Caco-2 (cell line): ENCODE results near the gene WDR33. TPM values are rescaled to one million over a fixed set of nuclear protein-coding genes. Genes with fewer than 3 reads are reported as not detected.

Experiments
- BruUV-seq: library from RNA; stranded (reverse); fragments of 400-500 nt; replicated peaks from 2 replicates; lab custom pipeline; 2021; lab: Mats Ljungman, UMichigan
- CTCF ChIA-PET: fragments of 300-600 bp; sonication (Branson Sonifier 250); formaldehyde crosslinking; loops from one replicate; lab custom pipeline; 2022; ENCODE audit warnings: antibody characterized with exemption; lab: Charles Lee
- POLR2A ChIA-PET: fragments of 300-600 bp; sonication (Branson Sonifier 250); formaldehyde crosslinking; loops from one replicate; lab custom pipeline; 2022; ENCODE audit warnings: antibody characterized with exemption; lab: Charles Lee
- DNase-seq, 2 experiments: peaks; one replicate each; pipeline versions ENCODE4 v3.0.0 to v3.0.0-alpha.2; 2020 to 2022
- H3K27me3 ChIP-seq: replicated peaks from 2 replicates; pipeline ENCODE4 v1.6.0; 2011; ENCODE audit warnings: low read length; ENCODE audit not compliant: control insufficient read depth, insufficient read depth
- H3K36me3 ChIP-seq: 2 replicates; pipeline ENCODE4 v1.5.1; 2011; ENCODE audit warnings: low read length; ENCODE audit not compliant: control insufficient read depth, insufficient read depth
- H3K4me1 ChIP-seq: fragments of 250-450 bp; sonication (Bioruptor Pico); 2 replicates; pipeline ENCODE4 v1.5.1; 2020; ENCODE audit warnings: mild to moderate bottlenecking
- H3K4me3 ChIP-seq: 2 replicates; pipeline ENCODE4 v1.5.1; 2011; ENCODE audit warnings: low read depth, mild to moderate bottlenecking, control low read depth, low read length
- H3K9me3 ChIP-seq: fragments of 250-450 bp; sonication (Bioruptor Pico); 2 replicates; pipeline ENCODE4 v1.5.1; 2020; ENCODE audit warnings: mild to moderate bottlenecking, moderate library complexity
- H3K27ac Mint-ChIP-seq: one replicate; pipeline ENCODE4 v1.8.0; 2022; ENCODE audit warnings: mixed read lengths; ENCODE audit not compliant: unreplicated experiment
- H3K27me3 Mint-ChIP-seq: one replicate; pipeline ENCODE4 v1.8.0; 2022; ENCODE audit warnings: mixed read lengths; ENCODE audit not compliant: insufficient read depth, unreplicated experiment
- H3K36me3 Mint-ChIP-seq: one replicate; pipeline ENCODE4 v1.8.0; 2022; ENCODE audit warnings: mild to moderate bottlenecking, mixed read lengths; ENCODE audit not compliant: insufficient read depth, unreplicated experiment
- H3K4me1 Mint-ChIP-seq: one replicate; pipeline ENCODE4 v1.8.0; 2022; ENCODE audit warnings: low read depth, mixed read lengths; ENCODE audit not compliant: unreplicated experiment
- H3K4me3 Mint-ChIP-seq: one replicate; pipeline ENCODE4 v1.8.0; 2022; ENCODE audit warnings: mild to moderate bottlenecking, moderate library complexity, mixed read lengths; ENCODE audit not compliant: unreplicated experiment
- H3K9me3 Mint-ChIP-seq: one replicate; pipeline ENCODE4 v1.8.0; 2022; ENCODE audit warnings: mixed read lengths; ENCODE audit not compliant: unreplicated experiment
- CTCF ChIP-seq, 2 experiments: fragments of 200-600 bp in 1 of 2; IDR thresholded peaks; 1 replicate in 1 of 2; 2 replicates in 1 of 2; pipeline versions ENCODE4 v1.5.1 to v1.8.0; 2011 to 2022; ENCODE audit warnings: antibody characterized with exemption in 1 of 2, control low read depth in 1 of 2, inconsistent platforms in 1 of 2, low read depth in 1 of 2, low read length in 1 of 2, mild to moderate bottlenecking in 1 of 2, moderate library complexity in 1 of 2; ENCODE audit not compliant: insufficient read depth in 1 of 2, severe bottlenecking in 1 of 2, unreplicated experiment in 1 of 2
- intact Hi-C: fragments of 100-400 bp; cut with micrococcal nuclease; formaldehyde crosslinking; loops from one replicate; pipeline ENCODE4 v1.10.0; 2022; ENCODE audit not compliant: unreplicated experiment
- total RNA-seq: library from RNA; stranded (reverse); gene quantifications from 2 replicates; pipeline ENCODE4 v1.2.3, GENCODE V29; 2022

WDR33 gene
- total RNA-seq, 1 experiment from 2014 or later: 77.5 TPM

- Histone ChIP-seq H3K36me3 (no peaks in the 10 kb centered on the region; the same call in 1 of the 2 replicates), H3K9me3 (0 out of 2 replicates have a peak, but pooled peaks cover 3% of the 10 kb centered on the region), H3K4me3 (no peak overlapping the region), H3K27me3 (no peaks in the 10 kb centered on the region), H3K4me1 (peaks cover 4% of the 10 kb centered on the region; the same call in 1 of the 2 replicates)
- Mint-ChIP-seq H3K9me3 (no peaks in the 10 kb centered on the region), H3K4me1 (peaks cover 20% of the 10 kb centered on the region), H3K27ac (no peak overlapping the region), H3K27me3 (no peaks in the 10 kb centered on the region), H3K36me3 (peaks cover 43% of the 10 kb centered on the region), H3K4me3 (no peak overlapping the region)
- POLR2A ChIA-PET: no interaction called here
- DNase-seq: no peak
- TF ChIP-seq CTCF (IDR thresholded peaks at IDR 0.05; ENCODE audit: insufficient read depth in 1 of 2, low read depth in 1 of 2, low read length in 1 of 2, severe bottlenecking in 1 of 2, unreplicated experiment in 1 of 2): no peak
- CTCF ChIA-PET: interaction anchor here (0.9 kb wide), 1 partner anchor 33 kb away, joined by 3 read pairs; no protein-coding TSS in a partner anchor
- intact Hi-C loops: no loop called here
- no TSS peak for BruUV-seq
Observed at GRCh38 chr2:127778447-127778846, 32.5 kb downstream of the WDR33 start.

GRCh38 chr2:127776122-127776780 lies 34.7 kb downstream of the WDR33 start:
- no peaks in the 10 kb centered on the region; the same call in 1 of the 2 replicates for H3K36me3 ChIP-seq
- H3K27ac Mint-ChIP-seq: no peak overlapping the region
- ChIA-PET CTCF (interaction anchor here (0.6 kb wide), 1 partner anchor 117 kb away, joined by 5 read pairs; no protein-coding TSS in a partner anchor), POLR2A (no interaction called here)
- no TSS peak for BruUV-seq
- no peak for TF ChIP-seq CTCF (IDR thresholded peaks at IDR 0.05; ENCODE audit: insufficient read depth in 1 of 2, low read depth in 1 of 2, low read length in 1 of 2, severe bottlenecking in 1 of 2, unreplicated experiment in 1 of 2)
- H3K4me3 ChIP-seq: no peak overlapping the region
- H3K9me3 Mint-ChIP-seq: no peaks in the 10 kb centered on the region
- 0 out of 2 replicates have a peak, but pooled peaks cover 3% of the 10 kb centered on the region for H3K9me3 ChIP-seq
- peaks cover 41% of the 10 kb centered on the region for H3K36me3 Mint-ChIP-seq
- peaks cover 4% of the 10 kb centered on the region; the same call in 1 of the 2 replicates for H3K4me1 ChIP-seq
- H3K4me3 Mint-ChIP-seq: no peak overlapping the region
- peaks cover 20% of the 10 kb centered on the region for H3K4me1 Mint-ChIP-seq
- no peaks in the 10 kb centered on the region for H3K27me3 Mint-ChIP-seq
- H3K27me3 ChIP-seq: no peaks in the 10 kb centered on the region
- intact Hi-C loops: no loop called here
- no peak for DNase-seq

GRCh38 chr2:127771756-127772155 lies 39.2 kb downstream of the WDR33 start:
- H3K9me3 ChIP-seq: no peaks in the 10 kb centered on the region
- H3K27me3 Mint-ChIP-seq: no peaks in the 10 kb centered on the region
- H3K36me3 Mint-ChIP-seq: peaks cover 51% of the 10 kb centered on the region
- no peak for DNase-seq
- no peaks in the 10 kb centered on the region; the same call in none of the 2 replicates for H3K36me3 ChIP-seq
- no TSS peak for BruUV-seq
- CTCF ChIA-PET: no interaction called here
- no peak for TF ChIP-seq CTCF (IDR thresholded peaks at IDR 0.05; ENCODE audit: insufficient read depth in 1 of 2, low read depth in 1 of 2, low read length in 1 of 2, severe bottlenecking in 1 of 2, unreplicated experiment in 1 of 2)
- no peak overlapping the region for H3K4me3 Mint-ChIP-seq
- POLR2A ChIA-PET: no interaction called here
- H3K4me3 ChIP-seq: no peak overlapping the region
- H3K27me3 ChIP-seq: no peaks in the 10 kb centered on the region
- H3K9me3 Mint-ChIP-seq: no peaks in the 10 kb centered on the region
- peaks cover 18% of the 10 kb centered on the region for H3K4me1 Mint-ChIP-seq
- no peak overlapping the region for H3K27ac Mint-ChIP-seq
- peaks cover 7% of the 10 kb centered on the region; the same call in 1 of the 2 replicates for H3K4me1 ChIP-seq
- intact Hi-C loops: no loop called here
